HG02798 (cell line): ENCODE measurements around the gene TCL1B.

Source experiments
- ATAC-seq: cut with Tn5 transposase; IDR thresholded peaks from one replicate; pipeline ENCODE4 v1.9.1; 2021; ENCODE audit warnings: mild to moderate bottlenecking; ENCODE audit not compliant: unreplicated experiment, poor library complexity

TCL1B gene, protein sequence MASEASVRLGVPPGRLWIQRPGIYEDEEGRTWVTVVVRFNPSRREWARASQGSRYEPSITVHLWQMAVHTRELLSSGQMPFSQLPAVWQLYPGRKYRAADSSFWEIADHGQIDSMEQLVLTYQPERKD

GRCh38 chr14:95685978-95686922, at the start of gene TCL1B:
TCL1B (plus strand) TSS chr14:95686426; CDS start chr14:95686468, 42 bp downstream.
- ATAC-seq, result no peak

DNA sequence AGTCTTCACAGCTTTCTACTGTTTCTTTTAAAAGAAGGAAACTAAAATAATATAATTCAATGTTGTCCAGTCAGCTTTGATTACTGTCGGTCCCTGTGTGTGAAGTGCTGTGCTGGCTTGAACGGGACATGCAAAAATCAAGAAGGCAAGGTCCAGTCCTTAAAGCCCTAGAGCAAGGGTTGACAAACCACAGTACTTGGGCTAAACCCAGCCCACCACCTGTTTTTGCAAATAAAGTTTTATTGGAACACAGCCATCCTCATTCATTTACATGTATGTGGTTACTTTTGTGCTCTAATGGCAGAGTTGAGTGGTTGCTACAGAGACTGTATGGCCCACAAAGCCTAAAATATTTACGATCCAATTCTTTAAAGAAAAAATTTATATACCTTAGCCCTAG, 41.2 kb upstream of the TCL1B start:
- no peak for ATAC-seq

GRCh38 chr14:95645389-95645996, 40.7 kb upstream of the TCL1B start:
- ATAC-seq, result no peak

DNA sequence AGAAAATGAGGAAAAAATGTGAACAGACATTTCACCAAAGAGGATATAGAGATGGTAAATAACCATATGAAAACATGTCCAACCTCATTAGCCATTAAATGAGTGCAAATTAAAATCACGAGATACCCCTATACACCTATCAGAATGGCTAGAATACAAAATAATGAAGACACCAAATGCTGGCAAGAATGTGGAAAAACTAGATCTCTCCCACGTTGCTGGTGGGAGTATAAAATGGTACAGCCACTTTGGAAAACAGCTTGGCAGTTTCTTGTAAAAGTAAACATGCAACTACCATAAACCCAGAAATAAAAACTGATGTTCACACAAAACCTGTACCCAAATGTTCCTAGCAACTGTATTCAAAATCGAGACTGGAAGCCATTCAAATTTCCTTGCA, 38.3 kb upstream of the TCL1B start:
- no peak for ATAC-seq

DNA sequence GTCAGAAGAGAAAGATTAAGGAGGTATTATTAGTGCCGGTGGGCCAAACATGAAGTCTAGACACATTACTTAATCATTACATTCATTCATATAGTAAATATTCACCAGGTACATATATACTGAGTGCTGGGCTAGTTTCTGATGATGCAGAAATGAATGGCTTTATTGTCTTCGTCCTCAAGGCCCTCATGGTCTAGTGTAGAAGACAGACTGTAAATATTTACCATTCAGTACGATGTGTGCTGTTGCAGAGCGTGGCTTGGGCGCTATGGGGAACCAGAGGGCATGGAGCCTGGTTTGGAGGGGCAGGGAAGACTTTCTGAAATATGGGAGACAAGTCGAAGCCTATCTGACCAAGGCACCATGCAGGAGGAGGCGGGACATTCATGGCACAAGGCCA, 37.0 kb upstream of the TCL1B start:
- ATAC-seq, result no peak

GRCh38 chr14:95651028-95651427, 35.2 kb upstream of the TCL1B start:
- no peak for ATAC-seq

DNA sequence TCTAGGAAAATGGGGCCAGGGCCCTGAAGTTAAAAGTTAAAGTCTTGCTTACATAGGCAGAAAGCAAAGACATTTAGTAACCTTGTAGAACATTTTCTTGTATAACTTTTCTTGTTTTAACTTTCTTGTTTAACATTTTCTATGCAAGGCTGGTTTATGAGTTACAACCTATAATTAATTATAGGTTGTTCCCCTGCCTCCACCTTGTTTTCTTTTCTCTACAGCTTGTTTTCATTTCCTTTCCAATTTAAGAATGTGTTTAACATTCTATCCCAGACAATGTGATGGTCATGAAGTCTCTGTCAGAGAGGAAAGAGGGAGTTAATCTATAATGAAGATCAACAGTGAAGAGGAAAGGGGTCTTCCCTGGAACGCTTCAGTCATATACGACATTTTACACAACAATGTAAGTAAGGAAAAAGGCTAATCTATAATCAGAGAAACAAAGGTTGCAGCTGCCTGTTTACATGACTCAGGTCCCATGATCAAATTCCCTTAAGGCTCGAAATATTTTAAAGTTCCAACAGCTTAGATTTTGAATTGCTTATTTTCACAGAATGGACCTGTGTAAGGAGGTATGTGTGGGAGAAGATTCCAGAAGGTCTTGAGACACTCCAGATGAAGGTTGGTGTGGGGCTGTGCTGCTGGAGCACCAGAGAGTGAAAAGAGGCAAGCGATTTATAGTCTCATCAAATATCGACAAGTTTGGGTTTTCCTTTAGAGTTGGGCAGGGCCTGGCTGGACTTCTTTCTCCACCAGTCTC, 34.2 kb upstream of the TCL1B start:
- ATAC-seq, result no peak

GRCh38 chr14:95652690-95653089, 33.5 kb upstream of the TCL1B start:
- ATAC-seq, result no peak

- ATAC-seq, result no peak
Measured at GRCh38 chr14:95655461-95655860, 30.8 kb upstream of the TCL1B start.

DNA sequence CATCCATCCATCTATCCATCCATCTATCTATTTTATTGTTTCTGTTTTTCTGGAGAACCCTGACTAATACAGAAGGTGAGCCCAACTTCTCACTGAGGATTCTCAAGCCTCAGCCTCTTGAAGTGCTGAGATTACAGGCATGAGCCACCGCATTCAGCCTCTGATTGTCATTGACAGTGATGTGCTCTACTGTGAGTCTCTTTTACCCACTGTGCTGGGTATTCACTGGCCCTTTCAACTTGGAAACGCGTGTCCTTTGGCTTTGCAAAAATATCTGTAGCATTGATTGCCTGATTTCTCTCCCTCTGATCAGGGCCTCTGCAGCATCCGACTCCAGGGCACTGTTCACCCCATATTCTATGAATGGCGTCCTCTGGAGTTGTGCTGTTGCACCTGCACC, 29.6 kb upstream of the TCL1B start:
- no peak for ATAC-seq

DNA sequence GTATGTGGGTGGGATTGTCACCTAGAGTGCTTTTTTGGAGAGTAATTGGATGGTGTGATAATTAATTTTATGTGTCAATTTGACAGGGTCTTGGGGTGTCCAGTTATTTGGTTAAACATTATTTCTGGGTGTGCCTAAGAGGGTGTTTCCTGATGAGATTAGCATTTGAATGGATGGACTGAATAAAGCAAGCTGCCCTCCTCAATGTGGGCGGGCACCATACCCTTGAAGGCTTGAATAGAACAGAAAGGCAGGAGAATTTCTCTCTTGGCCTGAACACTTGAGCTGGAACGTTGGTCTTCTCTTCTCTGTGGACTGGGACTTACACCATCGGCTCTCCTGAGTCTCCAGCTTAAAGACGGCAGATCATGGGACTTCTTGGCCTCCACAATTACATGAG, 28.8 kb upstream of the TCL1B start:
- no peak for ATAC-seq

DNA sequence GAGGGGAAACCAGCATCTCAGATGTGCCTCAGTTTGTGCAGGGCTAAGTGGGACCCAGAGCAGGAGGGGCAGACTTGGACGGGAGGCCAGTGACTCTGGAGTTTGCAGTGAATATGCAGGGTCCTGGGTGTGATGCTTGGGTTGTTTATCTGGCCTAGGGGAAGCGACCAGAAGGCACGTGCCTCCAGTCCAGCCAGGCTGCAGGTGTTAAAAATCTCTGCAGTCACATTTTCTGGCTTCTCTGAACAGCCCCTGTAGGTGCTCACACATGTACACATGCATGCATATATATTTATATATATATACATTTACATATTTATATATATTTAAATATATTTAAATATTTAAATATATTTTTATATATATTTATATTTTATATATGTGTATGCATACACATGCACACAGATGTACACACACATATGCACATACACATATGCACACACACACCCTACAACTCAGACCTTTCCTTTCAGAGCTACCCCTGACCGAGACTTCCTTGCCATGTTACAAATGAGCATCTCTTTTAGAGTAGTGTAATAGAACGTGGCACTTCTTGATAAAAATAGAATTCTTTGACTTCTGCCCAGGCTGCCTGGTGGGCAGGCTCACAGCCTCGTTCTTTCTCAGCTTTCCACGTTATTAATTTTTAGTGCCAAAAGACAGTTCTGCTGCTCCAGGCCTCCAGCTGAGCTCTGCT, 26.8 kb upstream of the TCL1B start:
- no peak for ATAC-seq

DNA sequence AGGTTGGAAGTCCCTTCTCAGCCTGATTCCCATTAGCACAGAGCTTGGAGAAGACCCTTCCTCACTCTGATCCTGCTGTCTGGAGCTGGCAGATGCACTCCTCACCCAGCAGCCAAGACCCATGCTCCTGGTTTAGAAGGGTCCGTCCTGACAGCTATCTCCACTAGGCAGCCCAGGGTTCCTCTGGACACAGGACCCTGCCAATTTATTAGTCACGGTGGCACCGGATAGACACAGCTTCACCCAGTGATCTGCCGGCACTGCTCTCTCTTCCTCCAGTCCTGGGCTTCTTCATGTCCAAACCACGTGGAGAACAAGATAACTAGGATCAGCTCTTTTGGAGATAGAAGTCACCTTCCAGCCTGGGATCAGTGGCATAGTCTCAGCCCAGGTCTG, 26.2 kb upstream of the TCL1B start:
- no peak for ATAC-seq

DNA sequence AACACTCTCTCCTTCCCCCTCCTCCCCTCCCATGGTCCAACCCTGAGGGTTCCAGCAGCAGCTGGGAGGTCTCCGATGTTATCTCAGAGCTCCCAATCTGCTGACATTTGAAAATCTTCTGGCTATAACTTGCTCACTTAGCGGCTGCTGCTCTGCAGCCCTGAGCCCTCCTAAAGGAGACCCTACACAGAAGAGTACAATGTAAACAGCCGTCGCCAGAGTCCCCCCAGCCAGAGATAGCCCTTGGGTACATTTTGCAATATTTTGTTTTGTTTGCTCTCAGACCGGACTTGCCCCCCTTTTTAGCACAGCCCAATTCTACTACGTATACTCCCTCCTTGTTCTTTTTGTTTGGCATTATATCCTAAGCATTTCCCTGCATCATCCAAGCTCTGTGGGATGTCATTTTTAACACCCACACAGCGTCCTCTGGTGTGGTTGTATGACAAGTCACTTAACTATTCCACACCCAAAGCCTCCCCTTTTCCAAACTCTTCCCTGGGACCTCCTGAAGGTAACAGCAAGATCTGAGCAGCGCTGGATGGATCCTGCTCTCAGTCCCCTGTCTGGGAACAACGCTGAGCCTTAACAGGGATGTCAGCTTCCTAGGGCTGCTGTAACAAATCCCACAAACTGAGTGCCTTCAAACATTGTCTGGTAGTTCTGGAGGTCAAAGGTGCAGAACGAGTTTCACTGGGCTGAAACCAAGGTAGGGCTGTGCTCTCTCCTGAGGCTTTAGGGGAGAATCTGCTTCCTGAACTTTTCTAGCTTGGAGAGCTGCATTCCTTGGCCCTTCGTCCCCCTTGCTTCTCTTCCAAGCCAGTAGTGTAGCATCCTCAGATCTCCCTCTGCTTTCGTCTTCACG, 25.3 kb upstream of the TCL1B start:
- ATAC-seq, result no peak

DNA sequence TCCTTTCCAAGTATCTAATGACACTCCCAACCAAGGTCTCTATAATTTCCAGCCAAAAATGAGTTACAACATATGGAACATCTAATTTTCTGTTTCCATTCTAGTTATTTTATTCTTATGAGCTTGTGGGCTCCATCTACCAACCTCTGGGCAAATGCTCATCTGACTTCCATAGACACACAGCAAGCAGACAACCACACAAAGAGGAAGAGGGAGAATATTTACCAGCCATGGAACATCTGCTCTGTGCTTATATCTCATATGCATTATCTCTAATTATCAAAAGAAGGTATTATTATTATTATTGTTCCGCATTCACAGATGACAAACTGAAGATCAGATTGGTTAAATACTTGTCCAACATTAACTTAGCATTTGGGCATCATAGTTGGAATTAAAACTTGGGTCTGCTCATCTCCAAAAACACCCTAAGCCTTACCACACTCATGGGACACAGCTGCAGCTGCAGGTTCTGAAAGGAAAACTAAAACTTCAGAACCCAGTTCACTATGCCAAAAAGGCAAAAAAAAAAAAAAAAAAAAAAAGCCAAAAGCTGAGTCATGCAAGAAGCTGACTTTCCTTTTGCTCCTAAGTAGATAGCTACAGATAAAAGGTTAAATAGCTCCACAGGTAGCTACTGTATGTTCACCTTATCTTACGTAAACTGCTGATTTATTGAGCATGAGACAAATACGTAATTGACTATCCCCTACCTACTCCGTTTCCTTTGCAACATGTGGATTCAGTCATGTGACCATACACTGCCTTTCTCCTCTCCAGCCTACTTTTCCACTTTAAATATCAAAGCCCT, 23.6 kb upstream of the TCL1B start:
- peak; percentile 53 for ATAC-seq

GRCh38 chr14:95663226-95663797, 22.9 kb upstream of the TCL1B start:
- no peak for ATAC-seq

DNA sequence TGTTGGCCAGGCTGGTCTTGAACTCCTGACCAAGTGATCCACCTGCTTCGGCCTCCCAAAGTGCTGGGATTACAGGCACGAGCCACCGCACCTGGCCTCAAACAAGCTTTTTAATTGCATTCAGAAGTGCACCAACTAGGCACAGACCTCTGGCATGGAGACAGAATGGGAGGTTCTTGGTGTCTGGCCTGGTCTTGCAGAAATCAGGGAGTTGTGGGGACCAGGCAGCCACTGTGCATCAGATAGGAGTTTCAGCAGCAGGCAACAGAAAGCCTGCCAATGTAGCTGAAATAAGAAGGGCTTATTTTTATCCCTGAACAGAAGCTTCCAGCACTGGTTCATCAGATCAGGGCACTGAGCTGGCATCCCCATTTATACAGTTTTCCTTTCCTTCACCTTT, 22.2 kb upstream of the TCL1B start:
- no peak for ATAC-seq

DNA sequence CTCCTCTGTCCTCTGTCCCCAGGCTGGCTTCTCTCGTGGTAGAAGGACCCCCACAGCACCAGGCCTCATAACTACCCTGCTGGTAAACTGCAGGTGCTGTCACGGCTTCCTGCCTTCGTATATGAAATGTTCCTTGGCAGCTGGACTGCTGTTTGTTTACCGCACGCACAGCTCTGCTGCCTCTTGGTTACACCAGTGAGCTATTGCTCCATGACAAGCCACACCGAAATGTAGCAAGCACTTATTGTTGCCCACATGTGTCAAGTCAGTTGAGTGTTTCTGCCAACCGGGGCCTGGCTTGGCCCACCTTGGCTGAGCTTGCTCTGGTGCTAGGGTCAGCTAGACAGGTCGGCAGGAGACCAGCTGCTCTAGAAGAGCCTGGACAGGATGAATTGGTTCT, 21.7 kb upstream of the TCL1B start:
- no peak for ATAC-seq
